Endothelial cell of umbilical vein (primary cell): Measurements from ENCODE around the gene CCDC9B. TPM values are rescaled to one million over a fixed set of nuclear protein-coding genes. Genes with fewer than 3 reads are reported as not detected.

ENCODE experiments used
- BruUV-seq: library from RNA; stranded (reverse); fragments of 400-500 nt; replicated peaks from 2 replicates; lab custom pipeline; 2021; lab: Mats Ljungman, UMichigan
- CTCF ChIA-PET: fragments of 300-600, 350-600 bp; sonication (Branson Sonifier 250); formaldehyde crosslinking; loops from one replicate; lab custom pipeline; 2021; ENCODE audit warnings: antibody characterized with exemption, inconsistent platforms; lab: Charles Lee
- POLR2A ChIA-PET: fragments of 300-600, 350-600 bp; sonication (Branson Sonifier 250); formaldehyde crosslinking; loops from one replicate; lab custom pipeline; 2021; ENCODE audit warnings: antibody characterized with exemption, inconsistent platforms; lab: Charles Lee
- DNase-seq: peaks from one replicate; pipeline ENCODE4 v3.0.0-alpha.2; 2011; ENCODE audit warnings: low read depth, low spot score
- FAIRE-seq: peaks from 2 replicates; lab custom pipeline; 2011; peaks lifted over from hg19 to GRCh38; lab: Jason Lieb, UNC
- H2AFZ ChIP-seq: 2 replicates; pipeline ENCODE4 v1.6.0; 2012; ENCODE audit warnings: low read depth, low read length, control low read depth, inconsistent platforms
- H3K27ac ChIP-seq: 2 replicates; pipeline ENCODE4 v1.5.1; 2011; ENCODE audit warnings: low read depth, mild to moderate bottlenecking, control low read depth, low read length, moderate library complexity; ENCODE audit not compliant: insufficient read depth
- H3K27me3 ChIP-seq, 2 experiments: 2 replicates each; pipeline versions ENCODE4 v1.6.0 to v1.6.1; 2011; ENCODE audit warnings: low read length in 2 of 2, mixed read lengths in 1 of 2; ENCODE audit not compliant: control insufficient read depth in 2 of 2, insufficient read depth in 2 of 2
- H3K36me3 ChIP-seq, 2 experiments: 2 replicates in 1 of 2; 3 replicates in 1 of 2; pipeline ENCODE4 v1.5.1; 2011; ENCODE audit warnings: low read length in 2 of 2, mild to moderate bottlenecking in 1 of 2, moderate library complexity in 1 of 2; ENCODE audit not compliant: control insufficient read depth in 2 of 2, insufficient read depth in 2 of 2; ENCODE audit errors: extremely low read depth in 1 of 2
- H3K4me1 ChIP-seq: 3 replicates; pipeline ENCODE4 v1.5.1; 2011; ENCODE audit warnings: mild to moderate bottlenecking, low read length; ENCODE audit not compliant: control insufficient read depth, insufficient read depth; ENCODE audit errors: extremely low read depth
- H3K4me2 ChIP-seq: 2 replicates; pipeline ENCODE4 v1.6.1; 2011; ENCODE audit warnings: low read length, control low read depth, mixed read lengths; ENCODE audit not compliant: insufficient read depth
- H3K4me3 ChIP-seq, 3 experiments: fragments of 200-600 bp in 1 of 3; sonication (generic), shearing (Covaris generic) in 1 of 3; replicated peaks in 1 of 3; 2 replicates each; pipeline ENCODE4 v1.5.1; 2011 to 2016; ENCODE audit warnings: control low read depth in 3 of 3, low read length in 3 of 3, mild to moderate bottlenecking in 2 of 3, inconsistent platforms in 1 of 3, low read depth in 1 of 3, moderate library complexity in 1 of 3; ENCODE audit not compliant: insufficient read depth in 1 of 3
- H3K79me2 ChIP-seq: 2 replicates; pipeline ENCODE4 v1.6.0; 2012; ENCODE audit warnings: low read length, inconsistent platforms; ENCODE audit not compliant: control insufficient read depth, insufficient read depth
- H3K9ac ChIP-seq: replicated peaks from 2 replicates; pipeline ENCODE3; 2011; ENCODE audit warnings: low read length, control low read depth; ENCODE audit not compliant: insufficient read depth; ENCODE audit errors: extremely low read depth
- H3K9me1 ChIP-seq: replicated peaks from 3 replicates; pipeline ENCODE4 v1.6.0; 2011; ENCODE audit warnings: mild to moderate bottlenecking, low read length; ENCODE audit not compliant: control insufficient read depth, insufficient read depth; ENCODE audit errors: extremely low read depth
- H3K9me3 ChIP-seq: replicated peaks from 2 replicates; pipeline ENCODE4 v1.5.1; 2012; ENCODE audit warnings: low read length, inconsistent platforms; ENCODE audit not compliant: control insufficient read depth, insufficient read depth
- H4K20me1 ChIP-seq: replicated peaks from 2 replicates; pipeline ENCODE3; 2011; ENCODE audit warnings: mild to moderate bottlenecking, low read length; ENCODE audit not compliant: control insufficient read depth, insufficient read depth; ENCODE audit errors: extremely low read depth
- CTCF ChIP-seq, 2 donors: IDR thresholded peaks; 1 replicate in 1 of 2; 2 replicates in 1 of 2; pipeline ENCODE4 v1.5.1; 2011; ENCODE audit warnings: low read length in 2 of 2, mild to moderate bottlenecking in 2 of 2, moderate library complexity in 2 of 2, control low read depth in 1 of 2, inconsistent platforms in 1 of 2, low read depth in 1 of 2; ENCODE audit not compliant: insufficient read depth in 1 of 2; ENCODE audit errors: extremely low read depth in 1 of 2
- EZH2 ChIP-seq: IDR thresholded peaks from 2 replicates; pipeline ENCODE4 v1.6.1; 2012; ENCODE audit warnings: borderline replicate concordance, low read depth, mild to moderate bottlenecking, moderate library complexity, low read length, inconsistent platforms; ENCODE audit not compliant: severe bottlenecking
- FOS ChIP-seq: IDR thresholded peaks from 2 replicates; pipeline ENCODE4 v1.6.1; 2011; ENCODE audit warnings: mild to moderate bottlenecking, low read length, moderate library complexity, borderline replicate concordance; ENCODE audit not compliant: insufficient read depth
- GATA2 ChIP-seq: IDR thresholded peaks from 2 replicates; pipeline ENCODE4 v1.7.0; 2011; ENCODE audit warnings: low read depth, mild to moderate bottlenecking, moderate library complexity, mixed read lengths, low read length; ENCODE audit not compliant: insufficient read length, insufficient read depth
- JUN ChIP-seq: IDR thresholded peaks from 2 replicates; pipeline ENCODE4 v1.6.1; 2011; ENCODE audit warnings: borderline replicate concordance, low read depth; ENCODE audit not compliant: insufficient read length, insufficient read depth
- MYC ChIP-seq: IDR thresholded peaks from one replicate; pipeline ENCODE4 v1.6.1; 2011; ENCODE audit warnings: mild to moderate bottlenecking, low read depth, low read length
- POLR2A ChIP-seq: IDR thresholded peaks from 2 replicates; pipeline ENCODE4 v1.6.1; 2012; ENCODE audit warnings: low read depth, mild to moderate bottlenecking, control low read depth, low read length
- POLR2AphosphoS5 ChIP-seq: IDR thresholded peaks from 2 replicates; pipeline ENCODE4 v1.6.1; 2012; ENCODE audit warnings: low read depth, mild to moderate bottlenecking, control low read depth, low read length, moderate library complexity; ENCODE audit not compliant: insufficient read depth
- dilution Hi-C: fragments of 300-500 bp; cut with MboI; formaldehyde crosslinking; loops from one replicate; pipeline ENCODE4 v1.15.0; 2019; ENCODE audit warnings: low sequenced_read_pairs; ENCODE audit not compliant: extremely low pct_ligation_motif_present
- intact Hi-C: fragments of 100-400 bp; cut with micrococcal nuclease; formaldehyde crosslinking; loops from one replicate; pipeline ENCODE4 v1.10.0; 2022
- polyA plus RNA-seq, 4 experiments: library from polyadenylated mRNA; depleted of rRNA in 3 of 4; stranded (reverse) in 3 of 4; unstranded in 1 of 4; fragments of >200 nt; gene quantifications; 2 replicates each; pipeline versions ENCODE4 v1.2.1 to v1.2.3, GENCODE V29; 2011 to 2012; ENCODE audit warnings: missing spikeins in 1 of 4
- total RNA-seq: library from RNA; stranded (reverse); gene quantifications from 2 replicates; pipeline ENCODE4 v1.2.3, GENCODE V29; 2021
- TF ChIP-seq, protein P1 (sequence below): IDR thresholded peaks from 2 replicates; pipeline ENCODE4 v1.6.1; 2011; ENCODE audit not compliant: insufficient read depth, insufficient read length

The CCDC9B gene
- total and polyA plus RNA-seq, 2 donors (not counting 3 experiments of a cell fraction or from before 2014, with no cell fraction given): 7.6 to 46.0 TPM

- dilution Hi-C loops: no loop called here
- TF ChIP-seq GATA2 (peak; percentile 99), POLR2A (peak; percentile 51), CTCF (IDR thresholded peaks at IDR 0.05; ENCODE audit: extremely low read depth in 1 of 2, insufficient read depth in 1 of 2, low read depth in 1 of 2, low read length in 2 of 2) (no peak), POLR2AphosphoS5 (peak; percentile 82), MYC (no peak), JUN (peak; percentile 46), EZH2 (no peak), FOS (peak; percentile 74)
- TF ChIP-seq, protein P1, sequence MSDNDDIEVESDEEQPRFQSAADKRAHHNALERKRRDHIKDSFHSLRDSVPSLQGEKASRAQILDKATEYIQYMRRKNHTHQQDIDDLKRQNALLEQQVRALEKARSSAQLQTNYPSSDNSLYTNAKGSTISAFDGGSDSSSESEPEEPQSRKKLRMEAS: no peak
- Histone ChIP-seq H3K79me2 (no peaks in the 10 kb centered on the region), H3K27ac (peak overlapping the region; percentile 23), H3K9ac (no peak overlapping the region), H4K20me1 (no peaks in the 10 kb centered on the region), H3K4me3 (no peak overlapping the region), H2AFZ (no peak overlapping the region), H3K27me3 (no peaks in the 10 kb centered on the region), H3K9me3 (no peaks in the 10 kb centered on the region), H3K36me3 (no peaks in the 10 kb centered on the region), H3K9me1 (no peaks in the 10 kb centered on the region), H3K4me2 (peak overlapping the region; percentile 60), H3K4me1 (peaks cover 24% of the 10 kb centered on the region)
- CTCF ChIA-PET: interaction anchor here (0.7 to 15.0 kb wide), 11 partner anchors 8 to 106 kb away, joined by 3 to 403 read pairs (median 7); partner anchors contain the start of genes CCDC9B and INAFM2
- FAIRE-seq: peak; percentile 99
- POLR2A ChIA-PET: interaction anchor here (0.9 to 1.4 kb wide), 3 partner anchors 14 to 26 kb away, joined by 3 to 5 read pairs (median 4); partner anchors contain the start of gene CCDC9B
- no TSS peak for BruUV-seq
- intact Hi-C loops: loop anchor here (1.0 kb wide), 1 partner anchor 9 kb away; the partner anchor contains the start of gene INAFM2
- DNase-seq: peak; percentile 72
These were observed 25.9 kb downstream of the CCDC9B start for GRCh38 chr15:40314723-40315276.
